Measurements from ENCODE around the gene CDH18. TPM values are rescaled to one million over a fixed set of nuclear protein-coding genes. Genes with fewer than 3 reads are reported as not detected.

The CDH18 gene
- total RNA-seq, 2 experiments from 2014 or later: not detected

- DNase-seq (ENCODE audit: low spot score): no peak
- Histone ChIP-seq H3K79me2 (ENCODE audit: insufficient read depth, low read depth, low read length) (no peaks in the 10 kb centered on the region), H2AFZ (ENCODE audit: low read length) (no peak overlapping the region), H3K36me3 (ENCODE audit: insufficient read depth, low read length) (no peaks in the 10 kb centered on the region), H3K4me3 (ENCODE audit: low read depth, low read length, poor library complexity, severe bottlenecking) (no peak overlapping the region), H3K9me3 (ENCODE audit: low read length) (no peaks in the 10 kb centered on the region), H3K4me2 (ENCODE audit: low read length) (no peak overlapping the region), H3K9me2 (ENCODE audit: insufficient read depth, low read length) (no peaks in the 10 kb centered on the region), H3K4me1 (ENCODE audit: insufficient read depth, low read length, poor library complexity, severe bottlenecking) (no peaks in the 10 kb centered on the region), H4K20me1 (ENCODE audit: insufficient read depth, low read length) (no peaks in the 10 kb centered on the region), H3K27ac (ENCODE audit: low read depth, low read length, poor library complexity, severe bottlenecking) (no peak overlapping the region)
- ChIA-PET POLR2A (interaction anchor here (0.7 kb wide), 1 partner anchor 706 kb away, joined by 3 read pairs; no protein-coding TSS in a partner anchor), CTCF (ENCODE audit: unreplicated experiment) (no interaction called here)
- intact Hi-C loops (cut with micrococcal nuclease; ENCODE audit: unreplicated experiment): no loop called here
- no TSS peak for BruUV-seq (replicated peaks)
- no peak for TF ChIP-seq CTCF (conservative IDR thresholded peaks at IDR 0.05; ENCODE audit: low read length)
- no peak for TF ChIP-seq EZH2phosphoT487 (IDR thresholded peaks at IDR 0.05; ENCODE audit: borderline replicate concordance, low read depth, low read length)
Measured at GRCh38 chr5:19855031-19855430, 133.0 kb downstream of the CDH18 start.

- Histone ChIP-seq H4K20me1 (ENCODE audit: insufficient read depth, low read length) (no peaks in the 10 kb centered on the region), H2AFZ (ENCODE audit: low read length) (no peak overlapping the region), H3K4me2 (ENCODE audit: low read length) (no peak overlapping the region), H3K36me3 (ENCODE audit: insufficient read depth, low read length) (no peaks in the 10 kb centered on the region), H3K4me3 (ENCODE audit: low read depth, low read length, poor library complexity, severe bottlenecking) (no peak overlapping the region), H3K79me2 (ENCODE audit: insufficient read depth, low read depth, low read length) (no peaks in the 10 kb centered on the region), H3K9me2 (ENCODE audit: insufficient read depth, low read length) (no peaks in the 10 kb centered on the region), H3K27ac (ENCODE audit: low read depth, low read length, poor library complexity, severe bottlenecking) (no peak overlapping the region), H3K9me3 (ENCODE audit: low read length) (no peaks in the 10 kb centered on the region), H3K4me1 (ENCODE audit: insufficient read depth, low read length, poor library complexity, severe bottlenecking) (no peaks in the 10 kb centered on the region)
- no peak for DNase-seq (ENCODE audit: low spot score)
- POLR2A ChIA-PET: no interaction called here
- CTCF ChIA-PET (ENCODE audit: unreplicated experiment): no interaction called here
- TF ChIP-seq EZH2phosphoT487 (IDR thresholded peaks at IDR 0.05; ENCODE audit: borderline replicate concordance, low read depth, low read length): no peak
- BruUV-seq (replicated peaks): no TSS peak
- intact Hi-C loops (cut with micrococcal nuclease; ENCODE audit: unreplicated experiment): no loop called here
Measured at GRCh38 chr5:19853616-19854240, 134.3 kb downstream of the CDH18 start.

- intact Hi-C loops (cut with micrococcal nuclease; ENCODE audit: unreplicated experiment): no loop called here
Measured at GRCh38 chr5:19837536-19838174, 150.3 kb downstream of the CDH18 start.

More at GRCh38 chr5:19837536-19838174, 150.3 kb downstream of the CDH18 start:
- ChIA-PET POLR2A (no interaction called here), CTCF (ENCODE audit: unreplicated experiment) (no interaction called here)
- no TSS peak for BruUV-seq (replicated peaks)
- Histone ChIP-seq H3K36me3 (ENCODE audit: insufficient read depth, low read length) (no peaks in the 10 kb centered on the region), H3K4me1 (ENCODE audit: insufficient read depth, low read length, poor library complexity, severe bottlenecking) (no peaks in the 10 kb centered on the region), H2AFZ (ENCODE audit: low read length) (no peak overlapping the region), H3K4me3 (ENCODE audit: low read depth, low read length, poor library complexity, severe bottlenecking) (no peak overlapping the region), H3K27ac (ENCODE audit: low read depth, low read length, poor library complexity, severe bottlenecking) (no peak overlapping the region), H3K4me2 (ENCODE audit: low read length) (no peak overlapping the region), H4K20me1 (ENCODE audit: insufficient read depth, low read length) (no peaks in the 10 kb centered on the region), H3K79me2 (ENCODE audit: insufficient read depth, low read depth, low read length) (no peaks in the 10 kb centered on the region), H3K9me3 (ENCODE audit: low read length) (no peaks in the 10 kb centered on the region), H3K9me2 (ENCODE audit: insufficient read depth, low read length) (no peaks in the 10 kb centered on the region)
- TF ChIP-seq EZH2phosphoT487 (IDR thresholded peaks at IDR 0.05; ENCODE audit: borderline replicate concordance, low read depth, low read length) (no peak), CTCF (conservative IDR thresholded peaks at IDR 0.05; ENCODE audit: low read length) (no peak)
- DNase-seq (ENCODE audit: low spot score): no peak
